Measurements from ENCODE around the gene RNF183.
"Not testable (repeated sequence)": the region's sequence is repeated elsewhere in the genome, so short reads cannot be mapped to it uniquely, and the experiment has no call there.

The RNF183 gene

DNA sequence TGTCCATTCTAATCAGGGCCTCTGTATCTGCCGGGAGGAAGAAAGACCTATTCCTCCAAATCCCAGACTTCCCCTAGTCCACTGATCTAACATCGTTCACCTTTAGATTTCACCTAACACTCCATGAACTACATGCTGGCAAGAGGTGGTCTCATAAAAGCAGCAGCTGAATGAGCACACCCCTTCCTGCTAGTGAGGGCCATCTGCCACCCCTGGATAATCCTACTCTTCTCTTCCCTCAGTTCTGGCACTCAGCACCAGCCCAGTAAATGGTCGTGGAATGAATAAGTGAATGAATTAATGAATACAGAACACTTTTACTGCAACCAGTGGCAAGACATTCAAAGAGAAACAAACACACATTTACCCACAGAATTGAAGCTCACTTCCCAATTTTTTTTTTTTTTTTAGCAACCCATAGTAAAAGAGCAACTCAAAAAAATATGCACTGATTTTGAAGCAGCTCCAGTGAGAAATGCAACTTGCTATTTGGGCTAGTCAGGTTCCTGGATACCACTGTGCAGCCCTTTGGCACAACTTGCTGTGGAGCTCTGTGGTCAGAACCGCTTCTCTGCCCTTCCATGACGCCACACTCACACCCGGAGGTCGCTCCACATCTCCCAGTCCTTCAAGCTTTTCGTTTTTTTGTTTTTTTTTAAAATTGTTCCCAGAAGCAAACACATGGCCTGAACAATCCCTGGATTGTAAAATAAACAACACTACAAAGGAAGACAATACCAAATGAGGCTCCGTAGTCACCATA is 6.2 kb downstream of the RNF183 start:
- ATAC-seq: no peak
- TF ChIP-seq ZNF70 (CRISPR knock-in tag; IDR thresholded peaks at IDR 0.05) (no peak), ZNF8 (CRISPR knock-in tag; IDR thresholded peaks at IDR 0.05) (no peak), ZNF565 (CRISPR knock-in tag; conservative IDR thresholded peaks at IDR 0.05; ENCODE audit: low read depth) (no peak), GLIS3 (CRISPR knock-in tag; IDR thresholded peaks at IDR 0.05) (no peak), OSR1 (CRISPR knock-in tag; IDR thresholded peaks at IDR 0.05) (no peak), TCF4 (CRISPR knock-in tag; IDR thresholded peaks at IDR 0.05; ENCODE audit: borderline replicate concordance) (no peak), ISL1 (CRISPR knock-in tag; IDR thresholded peaks at IDR 0.05) (no peak), ZFP30 (CRISPR knock-in tag; IDR thresholded peaks at IDR 0.05) (no peak), ESRRG (CRISPR knock-in tag; IDR thresholded peaks at IDR 0.05) (no peak), BACH2 (CRISPR knock-in tag; IDR thresholded peaks at IDR 0.05; ENCODE audit: borderline replicate concordance) (no peak), CSDC2 (CRISPR knock-in tag; IDR thresholded peaks at IDR 0.05) (no peak), SNAI2 (CRISPR knock-in tag; IDR thresholded peaks at IDR 0.05) (no peak)
- TF ChIP-seq, protein P1, sequence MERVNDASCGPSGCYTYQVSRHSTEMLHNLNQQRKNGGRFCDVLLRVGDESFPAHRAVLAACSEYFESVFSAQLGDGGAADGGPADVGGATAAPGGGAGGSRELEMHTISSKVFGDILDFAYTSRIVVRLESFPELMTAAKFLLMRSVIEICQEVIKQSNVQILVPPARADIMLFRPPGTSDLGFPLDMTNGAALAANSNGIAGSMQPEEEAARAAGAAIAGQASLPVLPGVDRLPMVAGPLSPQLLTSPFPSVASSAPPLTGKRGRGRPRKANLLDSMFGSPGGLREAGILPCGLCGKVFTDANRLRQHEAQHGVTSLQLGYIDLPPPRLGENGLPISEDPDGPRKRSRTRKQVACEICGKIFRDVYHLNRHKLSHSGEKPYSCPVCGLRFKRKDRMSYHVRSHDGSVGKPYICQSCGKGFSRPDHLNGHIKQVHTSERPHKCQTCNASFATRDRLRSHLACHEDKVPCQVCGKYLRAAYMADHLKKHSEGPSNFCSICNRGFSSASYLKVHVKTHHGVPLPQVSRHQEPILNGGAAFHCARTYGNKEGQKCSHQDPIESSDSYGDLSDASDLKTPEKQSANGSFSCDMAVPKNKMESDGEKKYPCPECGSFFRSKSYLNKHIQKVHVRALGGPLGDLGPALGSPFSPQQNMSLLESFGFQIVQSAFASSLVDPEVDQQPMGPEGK (CRISPR knock-in tag; IDR thresholded peaks at IDR 0.05; ENCODE audit: borderline replicate concordance): no peak
- TF ChIP-seq, protein P2, sequence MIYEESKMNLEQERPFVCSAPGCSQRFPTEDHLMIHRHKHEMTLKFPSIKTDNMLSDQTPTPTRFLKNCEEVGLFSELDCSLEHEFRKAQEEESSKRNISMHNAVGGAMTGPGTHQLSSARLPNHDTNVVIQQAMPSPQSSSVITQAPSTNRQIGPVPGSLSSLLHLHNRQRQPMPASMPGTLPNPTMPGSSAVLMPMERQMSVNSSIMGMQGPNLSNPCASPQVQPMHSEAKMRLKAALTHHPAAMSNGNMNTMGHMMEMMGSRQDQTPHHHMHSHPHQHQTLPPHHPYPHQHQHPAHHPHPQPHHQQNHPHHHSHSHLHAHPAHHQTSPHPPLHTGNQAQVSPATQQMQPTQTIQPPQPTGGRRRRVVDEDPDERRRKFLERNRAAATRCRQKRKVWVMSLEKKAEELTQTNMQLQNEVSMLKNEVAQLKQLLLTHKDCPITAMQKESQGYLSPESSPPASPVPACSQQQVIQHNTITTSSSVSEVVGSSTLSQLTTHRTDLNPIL (CRISPR knock-in tag; IDR thresholded peaks at IDR 0.05; ENCODE audit: low read depth): no peak
- TF ChIP-seq, protein P3, sequence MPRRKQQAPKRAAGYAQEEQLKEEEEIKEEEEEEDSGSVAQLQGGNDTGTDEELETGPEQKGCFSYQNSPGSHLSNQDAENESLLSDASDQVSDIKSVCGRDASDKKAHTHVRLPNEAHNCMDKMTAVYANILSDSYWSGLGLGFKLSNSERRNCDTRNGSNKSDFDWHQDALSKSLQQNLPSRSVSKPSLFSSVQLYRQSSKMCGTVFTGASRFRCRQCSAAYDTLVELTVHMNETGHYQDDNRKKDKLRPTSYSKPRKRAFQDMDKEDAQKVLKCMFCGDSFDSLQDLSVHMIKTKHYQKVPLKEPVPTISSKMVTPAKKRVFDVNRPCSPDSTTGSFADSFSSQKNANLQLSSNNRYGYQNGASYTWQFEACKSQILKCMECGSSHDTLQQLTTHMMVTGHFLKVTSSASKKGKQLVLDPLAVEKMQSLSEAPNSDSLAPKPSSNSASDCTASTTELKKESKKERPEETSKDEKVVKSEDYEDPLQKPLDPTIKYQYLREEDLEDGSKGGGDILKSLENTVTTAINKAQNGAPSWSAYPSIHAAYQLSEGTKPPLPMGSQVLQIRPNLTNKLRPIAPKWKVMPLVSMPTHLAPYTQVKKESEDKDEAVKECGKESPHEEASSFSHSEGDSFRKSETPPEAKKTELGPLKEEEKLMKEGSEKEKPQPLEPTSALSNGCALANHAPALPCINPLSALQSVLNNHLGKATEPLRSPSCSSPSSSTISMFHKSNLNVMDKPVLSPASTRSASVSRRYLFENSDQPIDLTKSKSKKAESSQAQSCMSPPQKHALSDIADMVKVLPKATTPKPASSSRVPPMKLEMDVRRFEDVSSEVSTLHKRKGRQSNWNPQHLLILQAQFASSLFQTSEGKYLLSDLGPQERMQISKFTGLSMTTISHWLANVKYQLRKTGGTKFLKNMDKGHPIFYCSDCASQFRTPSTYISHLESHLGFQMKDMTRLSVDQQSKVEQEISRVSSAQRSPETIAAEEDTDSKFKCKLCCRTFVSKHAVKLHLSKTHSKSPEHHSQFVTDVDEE (CRISPR knock-in tag; IDR thresholded peaks at IDR 0.05): no peak
- TF ChIP-seq, protein P4, sequence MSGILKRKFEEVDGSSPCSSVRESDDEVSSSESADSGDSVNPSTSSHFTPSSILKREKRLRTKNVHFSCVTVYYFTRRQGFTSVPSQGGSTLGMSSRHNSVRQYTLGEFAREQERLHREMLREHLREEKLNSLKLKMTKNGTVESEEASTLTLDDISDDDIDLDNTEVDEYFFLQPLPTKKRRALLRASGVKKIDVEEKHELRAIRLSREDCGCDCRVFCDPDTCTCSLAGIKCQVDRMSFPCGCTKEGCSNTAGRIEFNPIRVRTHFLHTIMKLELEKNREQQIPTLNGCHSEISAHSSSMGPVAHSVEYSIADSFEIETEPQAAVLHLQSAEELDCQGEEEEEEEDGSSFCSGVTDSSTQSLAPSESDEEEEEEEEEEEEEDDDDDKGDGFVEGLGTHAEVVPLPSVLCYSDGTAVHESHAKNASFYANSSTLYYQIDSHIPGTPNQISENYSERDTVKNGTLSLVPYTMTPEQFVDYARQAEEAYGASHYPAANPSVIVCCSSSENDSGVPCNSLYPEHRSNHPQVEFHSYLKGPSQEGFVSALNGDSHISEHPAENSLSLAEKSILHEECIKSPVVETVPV (CRISPR knock-in tag; IDR thresholded peaks at IDR 0.05): no peak

DNA sequence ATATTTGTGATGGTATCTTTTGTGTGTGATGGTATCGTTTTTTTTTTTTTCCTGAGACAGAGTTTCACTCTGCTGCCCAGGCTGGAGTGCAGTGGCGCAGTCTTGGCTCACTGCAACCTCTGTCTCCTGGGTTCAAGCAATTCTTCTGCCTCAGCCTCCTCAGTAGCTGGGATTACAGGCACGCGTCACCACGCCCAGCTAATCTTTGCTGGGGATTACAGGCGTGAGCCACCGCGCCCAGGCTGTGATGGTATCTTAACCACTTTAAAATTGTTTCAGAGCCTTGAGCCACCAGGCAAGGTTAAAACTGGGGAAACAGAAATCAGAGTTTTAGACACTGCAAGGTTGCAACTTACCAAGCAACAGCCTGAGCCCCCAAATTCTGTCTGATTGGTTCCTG is 6.9 kb downstream of the RNF183 start:
- ATAC-seq: not testable (repeated sequence)

DNA sequence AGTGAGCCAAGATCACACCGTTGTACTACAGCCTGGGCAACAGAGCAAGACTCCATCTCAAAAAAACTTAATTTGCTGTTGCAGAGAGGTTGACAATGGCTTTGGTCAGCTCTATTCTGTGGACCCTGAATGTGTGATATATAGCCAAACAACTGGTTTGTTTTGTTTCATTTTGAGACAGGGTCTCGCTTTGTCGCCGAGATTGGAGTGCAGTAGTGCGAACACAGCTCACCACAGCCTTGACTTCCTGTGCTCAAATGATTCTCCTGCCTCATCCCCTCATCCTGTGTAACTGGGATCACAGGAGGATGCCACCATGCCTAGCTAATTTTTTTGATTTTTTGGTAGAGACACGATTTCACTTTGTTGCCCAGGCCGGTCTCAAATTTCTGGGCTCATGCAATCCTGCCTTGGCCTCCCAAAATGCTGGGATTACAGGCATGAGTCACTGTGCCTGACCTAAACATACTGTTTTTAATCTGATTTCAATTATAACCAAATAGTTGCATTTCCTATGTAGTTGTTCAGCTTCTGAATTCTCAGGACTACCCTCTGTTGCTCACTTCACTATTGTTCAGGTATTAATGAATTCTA is 9.8 kb downstream of the RNF183 start:
- ATAC-seq: peak; percentile 35
- no peak for TF ChIP-seq CSDC2 (CRISPR knock-in tag; IDR thresholded peaks at IDR 0.05)
- TF ChIP-seq TOX (CRISPR knock-in tag; IDR thresholded peaks at IDR 0.05; ENCODE audit: borderline replicate concordance): no peak
- TF ChIP-seq, protein P3 (CRISPR knock-in tag; IDR thresholded peaks at IDR 0.05): no peak
- TF ChIP-seq ZFP3 (CRISPR knock-in tag; IDR thresholded peaks at IDR 0.05): no peak
- no peak for TF ChIP-seq ZC3H10 (CRISPR knock-in tag; IDR thresholded peaks at IDR 0.05)
